ENCODE data around the gene FGF1. TPM values are rescaled to one million over a fixed set of nuclear protein-coding genes. Genes with fewer than 3 reads are reported as not detected.
A peak's percentile ranks its signal among the peaks of the same experiment; 100 is the strongest.

Gene FGF1
- total and polyA plus RNA-seq, 8 donors: 0.03 to 0.90 (median 0.35) TPM

DNA sequence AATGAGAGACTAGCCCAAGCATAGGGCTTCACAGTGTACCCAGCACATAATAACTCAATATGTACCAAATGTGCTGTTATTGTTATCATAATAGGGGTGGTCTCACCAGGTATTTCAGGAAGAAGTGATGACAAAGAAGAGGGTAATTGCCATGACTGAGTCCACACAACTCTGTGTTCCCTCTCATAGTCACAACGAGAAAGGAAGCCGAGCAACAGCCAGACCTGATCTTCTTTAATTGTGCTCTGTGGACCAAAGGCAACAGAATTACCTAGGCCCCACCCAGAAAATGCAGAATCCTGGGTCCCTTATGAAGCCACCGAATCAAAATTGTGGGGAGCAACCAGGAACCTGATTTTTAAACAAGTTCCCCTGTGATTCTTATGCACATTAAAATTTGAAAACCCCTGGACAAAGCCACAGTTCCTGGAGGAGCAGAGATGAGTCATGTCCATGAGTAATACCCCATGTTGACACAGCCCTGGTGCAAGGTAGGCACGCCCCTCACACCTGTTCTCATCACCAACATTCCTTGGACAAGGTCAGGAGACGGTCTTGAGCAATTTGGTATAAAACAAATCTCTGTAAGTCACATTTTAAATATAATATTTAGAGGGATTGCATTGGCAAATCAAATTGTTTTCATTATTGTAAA, 5.2 kb downstream of the FGF1 start:
- intact Hi-C loops (cut with DNase I): no loop called here
- peak; percentile 97 to 98 (median 98) for ATAC-seq
- Histone ChIP-seq H3K9me3 (no peaks in the 10 kb centered on the region), H3K27ac (peak overlapping the region in 2 of 4 donors; percentile 4 to 38), H3K4me1 (peaks cover 0 to 14% (median 3%) of the 10 kb centered on the region in 3 donors), H3K27me3 (no peaks in the 10 kb centered on the region), H3K36me3 (no peaks in the 10 kb centered on the region), H3K4me3 (no peak overlapping the region)
- TF ChIP-seq, protein P1, sequence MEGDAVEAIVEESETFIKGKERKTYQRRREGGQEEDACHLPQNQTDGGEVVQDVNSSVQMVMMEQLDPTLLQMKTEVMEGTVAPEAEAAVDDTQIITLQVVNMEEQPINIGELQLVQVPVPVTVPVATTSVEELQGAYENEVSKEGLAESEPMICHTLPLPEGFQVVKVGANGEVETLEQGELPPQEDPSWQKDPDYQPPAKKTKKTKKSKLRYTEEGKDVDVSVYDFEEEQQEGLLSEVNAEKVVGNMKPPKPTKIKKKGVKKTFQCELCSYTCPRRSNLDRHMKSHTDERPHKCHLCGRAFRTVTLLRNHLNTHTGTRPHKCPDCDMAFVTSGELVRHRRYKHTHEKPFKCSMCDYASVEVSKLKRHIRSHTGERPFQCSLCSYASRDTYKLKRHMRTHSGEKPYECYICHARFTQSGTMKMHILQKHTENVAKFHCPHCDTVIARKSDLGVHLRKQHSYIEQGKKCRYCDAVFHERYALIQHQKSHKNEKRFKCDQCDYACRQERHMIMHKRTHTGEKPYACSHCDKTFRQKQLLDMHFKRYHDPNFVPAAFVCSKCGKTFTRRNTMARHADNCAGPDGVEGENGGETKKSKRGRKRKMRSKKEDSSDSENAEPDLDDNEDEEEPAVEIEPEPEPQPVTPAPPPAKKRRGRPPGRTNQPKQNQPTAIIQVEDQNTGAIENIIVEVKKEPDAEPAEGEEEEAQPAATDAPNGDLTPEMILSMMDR (IDR thresholded peaks at IDR 0.05): no peak
- no peak for FAIRE-seq
- peak in 4 of 6 donors; percentile 67 to 80 (median 68) for DNase-seq
- WGBS, 2 donors: 54 to 80% methylated on average over 5 of the region's 5 CpGs

DNA sequence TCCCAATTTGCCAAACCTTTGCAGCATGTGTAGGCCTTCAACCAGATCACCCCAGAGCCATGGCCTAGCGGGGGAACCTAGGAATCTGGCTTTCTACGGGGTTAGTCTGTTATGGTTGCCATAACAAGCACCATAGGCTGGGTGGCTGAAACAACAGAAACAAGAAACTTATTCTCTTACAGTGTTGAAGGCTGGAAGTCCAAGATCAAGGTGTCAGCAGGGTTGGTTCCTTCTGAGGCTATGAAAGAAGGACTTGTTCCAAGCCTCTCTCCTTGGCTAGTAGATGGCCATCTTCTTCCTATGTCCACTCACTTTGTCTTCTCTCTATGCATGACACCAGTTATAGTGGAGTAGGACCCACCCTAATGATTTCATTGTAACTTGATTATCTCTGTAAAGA, 6.1 kb downstream of the FGF1 start:
- intact Hi-C loops (cut with DNase I): no loop called here
- Histone ChIP-seq H3K36me3 (no peaks in the 10 kb centered on the region), H3K4me3 (no peak overlapping the region), H3K27ac (no peak overlapping the region), H3K4me1 (peaks cover 0 to 14% (median 3%) of the 10 kb centered on the region in 3 donors), H3K27me3 (no peaks in the 10 kb centered on the region), H3K9me3 (no peaks in the 10 kb centered on the region)
- no peak for DNase-seq
- 92 to 100% methylated on average over 2 of the region's 2 CpGs for WGBS, 2 donors
- no peak for FAIRE-seq
- TF ChIP-seq, protein P1 (IDR thresholded peaks at IDR 0.05): no peak
- ATAC-seq: no peak

DNA sequence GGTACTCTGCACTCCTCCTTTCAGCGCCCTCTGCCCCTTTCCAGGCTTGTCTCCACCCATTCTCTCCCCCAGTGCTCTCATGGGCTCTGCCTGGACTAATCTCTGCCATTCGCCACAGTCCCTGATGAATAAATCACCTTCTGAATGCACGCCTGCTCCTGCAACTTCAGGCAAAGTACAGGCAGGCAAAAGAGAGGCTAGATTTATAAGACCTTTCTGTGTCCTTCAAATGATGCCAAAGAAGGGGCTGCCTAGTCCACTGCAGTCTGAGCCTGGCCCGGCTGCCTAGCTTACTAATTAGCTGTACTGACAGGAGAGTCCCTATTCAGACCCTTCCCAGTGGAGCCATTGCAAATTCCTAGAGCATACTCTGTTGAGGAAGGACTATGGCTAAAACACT, 7.4 kb downstream of the FGF1 start:
- DNase-seq (no peak), ATAC-seq (no peak), FAIRE-seq (no peak)
- TF ChIP-seq, protein P1 (IDR thresholded peaks at IDR 0.05): no peak
- no peaks in the 10 kb centered on the region for H3K27me3 ChIP-seq
- H3K4me3 ChIP-seq: no peak overlapping the region
- no peaks in the 10 kb centered on the region for H3K36me3 ChIP-seq
- peaks cover 0 to 14% (median 3%) of the 10 kb centered on the region in 3 donors for H3K4me1 ChIP-seq
- intact Hi-C loops (cut with DNase I): no loop called here
- WGBS, 2 donors: 86 to 89% methylated on average over 4 of the region's 4 CpGs
- H3K9me3 ChIP-seq: no peaks in the 10 kb centered on the region
- no peak overlapping the region for H3K27ac ChIP-seq

DNA sequence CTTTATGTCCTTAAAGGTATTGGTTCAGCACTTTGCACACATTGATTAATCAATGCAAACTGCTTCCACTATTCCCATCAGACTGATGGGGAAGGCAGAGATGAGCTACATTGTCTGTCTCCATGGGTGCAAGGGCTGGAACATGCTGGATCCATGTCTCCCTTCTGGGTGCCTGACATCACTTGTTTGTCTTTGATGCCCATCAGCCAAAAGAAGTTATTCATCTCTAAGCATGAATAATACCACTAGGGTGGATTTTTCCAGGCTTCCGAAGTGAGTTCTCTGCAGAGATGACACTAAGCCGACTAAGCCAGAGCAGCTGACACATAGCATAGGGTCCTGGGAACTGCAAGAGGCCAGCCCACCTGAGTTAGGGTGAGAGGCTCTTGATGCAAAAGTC, 8.7 kb downstream of the FGF1 start:
- Histone ChIP-seq H3K4me3 (no peak overlapping the region), H3K36me3 (no peaks in the 10 kb centered on the region), H3K27me3 (no peaks in the 10 kb centered on the region), H3K4me1 (peaks cover 0 to 14% (median 3%) of the 10 kb centered on the region in 3 donors), H3K27ac (no peak overlapping the region), H3K9me3 (no peaks in the 10 kb centered on the region)
- WGBS, 2 donors: 81 to 91% methylated on average over 2 of the region's 2 CpGs
- intact Hi-C loops (cut with DNase I): no loop called here
- ATAC-seq (no peak), DNase-seq (no peak), FAIRE-seq (no peak)
- TF ChIP-seq, protein P1 (IDR thresholded peaks at IDR 0.05): no peak

DNA sequence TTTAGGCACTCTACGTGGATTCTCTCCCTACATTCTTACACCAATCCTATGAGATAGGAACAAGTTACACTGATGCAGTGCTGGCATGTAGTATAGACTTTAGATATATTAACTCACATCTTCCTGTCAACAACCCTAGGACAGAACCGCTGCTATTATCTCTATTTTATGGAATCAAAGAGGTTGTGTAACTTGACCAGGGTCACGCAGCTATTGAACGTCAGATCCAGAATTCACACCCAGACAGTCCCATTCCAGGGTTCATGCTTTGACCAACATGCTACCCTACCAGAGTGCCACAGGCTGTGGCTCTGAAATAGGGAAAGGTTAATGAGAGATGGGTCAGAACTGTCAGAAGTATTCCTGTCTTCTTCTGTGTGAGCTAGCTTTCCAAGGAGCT, 9.6 kb downstream of the FGF1 start:
- 59 to 75% methylated on average over 4 of the region's 4 CpGs for WGBS, 2 donors
- H3K27me3 ChIP-seq: no peaks in the 10 kb centered on the region
- H3K36me3 ChIP-seq: no peaks in the 10 kb centered on the region
- TF ChIP-seq, protein P1 (IDR thresholded peaks at IDR 0.05): no peak
- intact Hi-C loops (cut with DNase I): no loop called here
- FAIRE-seq (no peak), DNase-seq (no peak), ATAC-seq (no peak)
- H3K4me1 ChIP-seq: peaks cover 0 to 9% (median 3%) of the 10 kb centered on the region in 3 donors
- no peaks in the 10 kb centered on the region for H3K9me3 ChIP-seq
- H3K27ac ChIP-seq: no peak overlapping the region
- H3K4me3 ChIP-seq: no peak overlapping the region
